Measurements from ENCODE around the gene MSANTD7. TPM values are rescaled to one million over a fixed set of nuclear protein-coding genes. Genes with fewer than 3 reads are reported as not detected.
A peak's percentile ranks its signal among the peaks of the same experiment; 100 is the strongest.

The MSANTD7 gene
- total RNA-seq, 1 experiment from 2014 or later: 17.4 TPM

DNA sequence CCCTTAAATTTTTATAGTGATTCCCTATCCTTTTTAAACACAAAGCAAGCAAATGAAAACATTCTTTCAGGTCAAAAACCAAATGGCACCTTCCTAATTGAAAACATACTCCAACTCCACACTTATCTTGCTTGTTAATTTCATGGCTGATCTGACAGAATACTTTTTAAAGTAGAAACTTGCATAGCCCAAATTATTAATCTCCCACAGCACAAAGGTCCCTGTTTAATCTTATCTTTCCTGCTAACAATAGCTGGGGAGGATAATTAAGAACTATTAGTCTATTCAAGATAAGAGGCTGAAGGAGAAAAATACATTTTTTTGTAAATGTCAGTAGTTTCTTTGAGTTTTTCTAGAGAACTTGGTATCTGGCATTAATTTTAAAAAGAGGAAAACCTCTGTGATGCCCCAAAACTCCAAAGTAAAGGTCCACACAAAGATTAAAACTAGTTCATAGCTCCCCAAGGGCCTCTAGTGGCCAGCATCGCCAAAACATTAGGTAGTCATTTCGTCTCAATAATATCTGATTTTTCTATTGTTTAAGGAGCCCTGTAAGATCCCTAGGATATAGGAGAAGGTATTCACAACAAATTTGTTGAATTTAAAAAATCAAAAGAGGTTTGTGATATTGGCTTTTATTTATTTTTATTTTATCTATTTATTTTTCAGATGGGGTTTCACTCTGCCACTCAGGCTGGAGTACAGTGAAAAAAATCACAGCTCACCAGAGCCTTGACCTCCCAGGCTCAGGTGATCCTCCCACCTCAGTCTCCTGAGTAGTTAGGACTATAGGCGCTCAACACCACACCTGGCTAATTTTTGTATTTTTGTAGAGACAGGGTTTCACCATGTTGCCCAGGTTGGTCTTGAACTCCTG lies 15.0 kb upstream of the MSANTD7 start:
- H3K27me3 ChIP-seq (ENCODE audit: control insufficient read depth, insufficient read depth, low read length): no peaks in the 10 kb centered on the region
- no peaks in the 10 kb centered on the region for H3K36me3 ChIP-seq (replicated peaks; ENCODE audit: control insufficient read depth, insufficient read depth, low read length)
- peak; percentile 50 for DNase-seq
- H3K4me3 ChIP-seq (ENCODE audit: insufficient read depth, low read depth, low read length): no peak overlapping the region

DNA sequence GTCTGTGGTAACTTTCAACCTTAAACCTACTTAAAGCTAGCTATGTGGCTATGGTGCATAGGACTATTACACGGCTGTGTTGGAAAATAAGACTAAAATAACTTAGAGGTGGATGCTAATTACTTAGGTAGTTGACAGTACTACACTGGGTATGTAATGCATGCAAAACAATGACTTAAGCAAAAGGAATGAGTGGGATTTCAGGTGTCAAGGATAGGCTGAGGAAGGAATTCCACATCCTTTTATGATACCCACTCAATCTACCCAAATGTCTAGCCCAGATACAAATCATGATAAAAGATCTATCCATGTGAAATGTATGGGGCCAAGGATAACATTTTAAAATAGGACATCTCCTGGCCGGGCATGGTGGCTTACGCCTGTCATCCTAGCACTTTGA lies 14.1 kb upstream of the MSANTD7 start:
- Histone ChIP-seq H3K36me3 (replicated peaks; ENCODE audit: control insufficient read depth, insufficient read depth, low read length) (no peaks in the 10 kb centered on the region), H3K27me3 (ENCODE audit: control insufficient read depth, insufficient read depth, low read length) (no peaks in the 10 kb centered on the region), H3K4me3 (ENCODE audit: insufficient read depth, low read depth, low read length) (no peak overlapping the region)
- no peak for DNase-seq

DNA sequence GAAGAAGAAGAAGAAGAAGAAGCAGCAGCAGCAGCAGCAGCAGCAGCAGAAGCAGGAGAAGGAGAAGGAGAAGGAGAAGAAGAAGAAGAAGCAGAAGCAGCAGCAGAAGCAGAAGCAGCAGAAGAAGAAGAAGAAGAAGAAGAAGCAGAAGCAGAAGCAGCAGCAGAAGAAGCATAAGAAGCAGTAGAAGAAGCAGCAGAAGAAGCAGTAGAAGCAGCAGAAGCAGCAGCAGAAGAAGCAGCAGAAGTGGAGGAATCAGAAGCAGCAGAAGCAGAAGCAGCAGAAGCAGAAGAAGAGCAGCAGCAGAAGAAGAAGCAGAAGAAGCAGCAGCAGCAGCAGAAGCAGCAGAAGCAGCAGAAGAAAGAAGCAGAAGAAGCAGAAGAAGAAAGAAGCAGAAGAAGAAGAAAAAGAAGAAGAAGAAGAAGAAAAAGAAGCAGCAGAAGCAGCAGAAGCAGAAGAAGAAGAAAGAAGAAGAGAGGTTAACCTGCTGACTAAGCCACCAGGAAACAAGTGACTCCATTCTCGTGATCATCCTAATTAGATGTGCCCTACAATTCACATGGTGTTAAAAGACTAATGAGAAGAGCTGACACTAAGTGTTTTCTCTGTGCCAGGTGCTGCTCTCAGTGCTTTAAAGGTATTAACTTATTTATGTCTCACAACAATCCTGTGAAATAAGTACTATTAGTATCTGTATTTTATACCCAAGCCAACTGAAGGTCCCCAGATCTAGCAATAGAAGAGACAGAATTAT lies 11.9 kb upstream of the MSANTD7 start:
- no peaks in the 10 kb centered on the region for H3K27me3 ChIP-seq (ENCODE audit: control insufficient read depth, insufficient read depth, low read length)
- no peak for DNase-seq
- H3K36me3 ChIP-seq (replicated peaks; ENCODE audit: control insufficient read depth, insufficient read depth, low read length): no peaks in the 10 kb centered on the region
- H3K4me3 ChIP-seq (ENCODE audit: insufficient read depth, low read depth, low read length): no peak overlapping the region

DNA sequence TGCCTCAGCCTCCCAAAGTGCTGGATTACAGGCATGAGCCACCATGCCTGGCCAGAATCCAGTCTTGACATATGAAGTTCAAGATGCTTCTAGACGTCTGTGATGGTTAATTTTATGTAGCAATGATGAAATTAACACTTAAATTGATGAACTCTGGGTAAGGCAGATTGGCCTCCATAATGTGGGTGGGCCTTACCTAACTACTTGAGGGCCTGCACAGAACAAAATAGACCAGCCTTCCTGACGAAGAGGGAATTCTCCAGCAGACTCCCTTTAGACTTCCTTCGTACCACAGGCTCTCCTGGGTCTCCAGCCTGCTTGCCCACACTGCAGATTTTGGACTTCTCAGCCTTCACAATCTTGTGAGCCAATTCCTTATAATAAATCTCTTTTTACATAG lies 5.0 kb upstream of the MSANTD7 start:
- H3K36me3 ChIP-seq (replicated peaks; ENCODE audit: control insufficient read depth, insufficient read depth, low read length): no peaks in the 10 kb centered on the region
- no peak for DNase-seq
- no peak overlapping the region for H3K4me3 ChIP-seq (ENCODE audit: insufficient read depth, low read depth, low read length)

DNA sequence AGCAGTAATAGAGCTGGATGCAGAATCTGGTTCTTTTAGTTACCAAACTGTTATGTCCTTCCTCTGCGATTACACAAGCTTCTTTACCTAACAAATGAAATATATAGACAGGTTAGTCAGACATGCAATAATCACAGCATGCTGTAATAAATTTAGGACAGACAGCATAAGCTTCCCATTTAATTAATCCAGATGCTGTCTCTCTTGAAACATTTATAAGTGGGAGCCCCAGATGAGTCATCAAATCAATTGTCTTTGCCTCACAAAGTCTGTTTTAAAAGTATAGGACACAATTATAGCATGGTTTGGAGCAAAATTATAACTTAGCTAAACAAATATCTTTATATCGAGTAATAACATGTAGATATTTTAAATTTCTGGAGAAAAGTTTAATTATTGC lies 1.9 kb upstream of the MSANTD7 start:
- DNase-seq: no peak
- peaks cover 2% of the 10 kb centered on the region for H3K36me3 ChIP-seq (replicated peaks; ENCODE audit: control insufficient read depth, insufficient read depth, low read length)
- no peaks in the 10 kb centered on the region for H3K27me3 ChIP-seq (ENCODE audit: control insufficient read depth, insufficient read depth, low read length)
- H3K4me3 ChIP-seq (ENCODE audit: insufficient read depth, low read depth, low read length): no peak overlapping the region

More for the DNA sequence above, 5.0 kb upstream of the MSANTD7 start:
- no peaks in the 10 kb centered on the region for H3K27me3 ChIP-seq (ENCODE audit: control insufficient read depth, insufficient read depth, low read length)

DNA sequence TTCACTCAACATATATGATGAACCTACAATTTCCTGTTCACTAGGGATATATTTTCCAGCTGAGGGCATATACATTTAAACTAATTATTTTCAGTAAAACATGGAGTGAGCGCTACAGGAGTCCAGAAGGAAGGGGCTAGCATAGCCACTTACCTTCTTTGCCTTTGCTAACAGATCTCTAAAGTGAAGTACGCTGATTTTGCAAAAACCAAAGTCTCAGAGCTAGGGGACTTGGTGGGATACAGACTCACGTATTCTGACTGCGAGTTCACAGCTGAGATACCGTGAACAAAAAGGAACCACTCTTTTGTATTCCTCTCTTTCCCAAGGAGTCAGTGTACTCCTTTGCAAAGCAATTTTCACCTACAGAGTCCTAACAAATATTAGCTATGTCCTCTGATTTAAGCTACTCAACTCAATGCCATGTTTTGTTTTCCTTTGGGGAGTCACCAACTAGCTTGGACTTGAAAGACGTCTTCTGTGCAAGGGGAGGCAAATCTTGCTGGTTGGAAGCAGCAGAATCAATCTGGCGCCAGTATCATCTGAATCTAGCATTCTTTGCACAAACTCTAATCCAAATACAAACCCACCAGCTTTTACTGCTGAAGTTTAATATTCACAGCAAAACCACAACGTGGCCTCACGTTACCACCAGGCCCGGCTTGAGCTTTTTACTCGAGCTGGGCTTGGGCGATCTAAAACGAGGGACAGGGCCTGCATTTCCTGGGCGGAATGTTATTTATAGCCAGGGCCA lies 926 bp upstream of the MSANTD7 start:
- DNase-seq: no peak
- Histone ChIP-seq H3K27me3 (ENCODE audit: control insufficient read depth, insufficient read depth, low read length) (no peaks in the 10 kb centered on the region), H3K4me3 (ENCODE audit: insufficient read depth, low read depth, low read length) (peak overlapping the region; percentile 98), H3K36me3 (replicated peaks; ENCODE audit: control insufficient read depth, insufficient read depth, low read length) (peaks cover 12% of the 10 kb centered on the region)

DNA sequence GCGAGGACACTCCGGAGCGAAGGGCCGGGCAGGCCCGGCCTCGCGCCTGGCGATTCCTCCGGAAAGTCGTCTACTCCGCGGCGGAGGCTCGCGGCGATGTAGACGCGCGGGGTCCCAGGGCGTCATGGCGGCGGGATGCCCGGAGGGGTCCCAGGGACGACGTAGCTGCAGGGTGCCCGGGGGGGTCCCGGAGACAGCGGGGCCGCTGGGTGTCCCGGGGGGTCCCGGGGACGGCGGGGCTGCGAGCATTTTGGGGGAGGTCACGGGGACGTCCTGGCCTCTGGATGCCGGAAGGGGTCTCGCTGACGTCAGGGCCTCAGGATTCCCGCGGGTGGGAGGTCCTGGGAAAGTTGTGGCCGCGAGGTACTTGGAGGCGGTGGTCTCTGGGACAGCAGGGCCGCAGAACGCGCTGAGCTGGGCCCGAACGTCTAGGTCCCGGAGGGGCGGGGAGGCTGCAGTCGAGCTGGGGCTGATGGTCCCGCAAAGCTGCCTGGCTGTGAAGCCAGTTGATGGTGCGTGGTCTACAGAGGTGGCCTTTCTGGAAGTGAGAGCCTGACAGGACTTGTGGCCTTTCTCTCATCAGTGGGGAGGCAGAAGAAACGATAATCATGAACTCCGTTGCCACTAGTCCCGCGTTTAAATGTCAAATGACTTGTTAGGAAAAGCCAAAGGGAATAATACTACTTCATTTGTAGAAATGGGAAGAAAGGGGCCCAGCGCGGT lies 637 bp downstream of the MSANTD7 start:
- Histone ChIP-seq H3K27me3 (ENCODE audit: control insufficient read depth, insufficient read depth, low read length) (no peaks in the 10 kb centered on the region), H3K36me3 (replicated peaks; ENCODE audit: control insufficient read depth, insufficient read depth, low read length) (peaks cover 21% of the 10 kb centered on the region), H3K4me3 (ENCODE audit: insufficient read depth, low read depth, low read length) (peak overlapping the region; percentile 98)
- DNase-seq: peak; percentile 84

DNA sequence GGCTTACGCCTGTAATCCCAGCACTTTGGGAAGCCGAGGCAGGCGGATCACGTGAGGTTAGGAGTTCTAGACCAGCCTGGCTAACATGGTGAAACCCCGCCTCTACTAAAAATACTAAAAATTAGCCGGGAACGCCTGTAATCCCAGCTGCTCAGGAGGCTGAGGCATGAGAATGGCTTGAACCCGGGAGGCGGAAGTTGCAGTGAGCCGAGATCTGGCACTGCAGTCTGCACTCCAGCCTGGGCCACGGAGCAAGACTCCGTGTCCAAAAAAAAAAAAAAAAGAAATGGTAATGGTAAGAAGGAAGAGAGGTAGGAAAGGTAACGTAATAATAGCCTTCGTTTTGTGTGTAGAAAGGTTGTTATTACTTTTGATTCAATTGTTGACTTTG lies 1.2 kb downstream of the MSANTD7 start:
- Histone ChIP-seq H3K27me3 (ENCODE audit: control insufficient read depth, insufficient read depth, low read length) (no peaks in the 10 kb centered on the region), H3K4me3 (ENCODE audit: insufficient read depth, low read depth, low read length) (peak overlapping the region; percentile 98)
- DNase-seq: no peak

DNA sequence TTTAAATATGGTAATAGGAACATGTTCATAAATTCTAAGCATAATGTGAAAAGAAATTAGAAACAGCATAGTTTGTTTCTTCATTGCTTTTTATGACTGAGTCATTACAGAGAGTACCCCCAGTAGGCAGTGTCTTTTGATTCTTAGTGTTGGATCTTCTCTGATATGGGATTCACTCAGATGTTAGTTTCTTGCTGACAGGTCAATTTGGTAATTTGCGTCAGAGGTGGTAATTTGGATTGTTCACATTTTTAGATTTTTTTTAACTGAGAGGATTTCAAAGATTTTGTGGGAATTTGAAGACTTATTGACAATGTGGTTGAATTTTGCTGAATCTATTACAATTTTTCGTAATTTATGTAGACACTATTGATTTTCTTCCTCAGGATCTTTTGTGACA lies 2.1 kb downstream of the MSANTD7 start:
- no peak for DNase-seq
- H3K27me3 ChIP-seq (ENCODE audit: control insufficient read depth, insufficient read depth, low read length): no peaks in the 10 kb centered on the region
- H3K4me3 ChIP-seq (ENCODE audit: insufficient read depth, low read depth, low read length): no peak overlapping the region
- peaks cover 22% of the 10 kb centered on the region for H3K36me3 ChIP-seq (replicated peaks; ENCODE audit: control insufficient read depth, insufficient read depth, low read length)

More for the DNA sequence above, 1.2 kb downstream of the MSANTD7 start:
- peaks cover 22% of the 10 kb centered on the region for H3K36me3 ChIP-seq (replicated peaks; ENCODE audit: control insufficient read depth, insufficient read depth, low read length)

DNA sequence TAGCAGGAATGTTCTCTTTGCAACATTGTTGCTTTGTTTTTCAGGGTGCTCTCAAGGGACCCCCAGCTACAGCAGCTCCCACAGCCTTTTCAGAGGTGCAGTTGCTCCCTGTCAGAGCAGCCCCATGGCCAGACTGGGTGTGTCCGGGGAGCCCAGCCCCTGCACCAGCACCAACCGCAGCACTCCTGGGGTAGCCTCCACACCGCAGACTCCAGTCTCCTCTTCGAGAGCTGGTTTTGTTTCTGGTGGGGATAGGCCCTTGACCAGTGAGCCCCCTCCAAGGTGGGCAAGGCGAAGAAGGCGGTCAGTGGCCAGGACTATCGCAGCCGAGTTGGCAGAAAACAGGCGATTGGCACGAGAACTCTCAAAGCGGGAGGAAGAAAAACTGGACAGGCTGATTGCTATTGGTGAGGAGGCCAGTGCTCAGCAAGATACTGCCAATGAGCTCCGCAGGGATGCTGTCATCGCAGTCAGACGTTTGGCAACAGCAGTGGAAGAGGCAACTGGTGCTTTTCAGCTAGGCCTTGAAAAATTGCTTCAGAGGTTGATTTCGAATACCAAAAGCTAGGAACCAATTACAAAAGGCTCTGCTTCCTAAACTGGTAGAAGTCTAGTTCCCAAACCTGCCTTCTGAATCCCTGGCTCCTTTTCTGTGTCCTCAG lies 5.4 kb downstream of the MSANTD7 start:
- Histone ChIP-seq H3K36me3 (replicated peaks; ENCODE audit: control insufficient read depth, insufficient read depth, low read length) (peaks cover 22% of the 10 kb centered on the region), H3K27me3 (ENCODE audit: control insufficient read depth, insufficient read depth, low read length) (no peaks in the 10 kb centered on the region), H3K4me3 (ENCODE audit: insufficient read depth, low read depth, low read length) (no peak overlapping the region)
- no peak for DNase-seq

DNA sequence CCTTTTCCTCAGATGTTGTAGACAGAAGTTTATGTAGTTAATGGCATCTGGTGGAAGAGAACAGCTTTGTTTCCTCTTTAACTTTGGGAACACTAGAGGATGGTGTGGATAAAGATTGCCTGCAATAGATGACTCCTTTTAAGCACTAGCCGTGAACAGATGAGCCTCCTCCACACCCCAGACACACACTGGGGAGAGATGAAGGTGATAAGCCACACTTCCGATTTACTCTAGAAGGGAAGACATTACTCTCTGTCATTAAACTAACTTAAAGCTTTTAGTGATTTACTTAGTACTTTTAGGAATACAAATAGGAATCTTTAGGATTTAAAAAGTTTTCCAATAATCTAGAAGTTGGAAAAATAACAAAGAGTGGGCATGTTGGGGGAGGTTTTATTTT lies 6.8 kb downstream of the MSANTD7 start:
- no peak for DNase-seq
- H3K27me3 ChIP-seq (ENCODE audit: control insufficient read depth, insufficient read depth, low read length): no peaks in the 10 kb centered on the region
- no peak overlapping the region for H3K4me3 ChIP-seq (ENCODE audit: insufficient read depth, low read depth, low read length)
- H3K36me3 ChIP-seq (replicated peaks; ENCODE audit: control insufficient read depth, insufficient read depth, low read length): peaks cover 22% of the 10 kb centered on the region

DNA sequence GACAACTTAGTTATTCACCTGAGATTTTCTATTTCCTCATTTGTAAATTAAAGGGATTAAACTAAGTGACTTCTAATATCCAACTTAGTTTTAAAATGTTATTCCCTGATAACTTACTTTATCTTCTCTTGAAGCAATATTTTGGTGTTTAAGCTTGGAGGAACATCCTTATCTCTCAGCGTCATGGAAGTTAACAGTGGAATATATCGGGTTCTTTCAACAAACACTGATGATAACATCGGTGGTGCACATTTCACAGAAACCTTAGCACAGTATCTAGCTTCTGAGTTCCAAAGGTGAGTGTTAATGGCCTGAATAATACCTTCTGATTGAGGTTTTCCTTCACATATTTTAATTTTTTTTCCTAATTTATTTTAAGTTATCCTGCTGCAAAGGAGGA lies 14.1 kb downstream of the MSANTD7 start:
- Histone ChIP-seq H3K27me3 (ENCODE audit: control insufficient read depth, insufficient read depth, low read length) (no peaks in the 10 kb centered on the region), H3K36me3 (replicated peaks; ENCODE audit: control insufficient read depth, insufficient read depth, low read length) (no peaks in the 10 kb centered on the region; the same call in 1 of the 2 replicates), H3K4me3 (ENCODE audit: insufficient read depth, low read depth, low read length) (no peak overlapping the region)
- no peak for DNase-seq

DNA sequence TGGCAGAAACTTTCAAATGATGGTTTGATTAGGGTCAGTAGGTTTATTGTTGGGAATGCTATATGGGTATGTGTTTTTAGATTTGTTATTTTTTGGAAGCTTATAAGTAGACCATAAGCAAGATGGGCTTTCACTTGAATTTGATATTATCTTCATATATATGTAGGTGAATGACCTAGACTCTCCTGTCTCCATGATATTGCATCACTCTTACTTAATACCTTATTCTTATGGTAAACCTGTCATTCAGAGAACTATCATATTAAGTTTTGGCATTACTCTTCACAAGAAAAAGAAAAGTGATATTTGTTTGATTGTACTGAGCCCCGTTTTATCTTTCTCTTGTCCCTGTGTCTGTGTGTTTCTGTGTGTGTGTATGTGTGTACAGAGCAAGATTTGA lies 17.3 kb downstream of the MSANTD7 start:
- no peak for DNase-seq
- Histone ChIP-seq H3K4me3 (ENCODE audit: insufficient read depth, low read depth, low read length) (no peak overlapping the region), H3K36me3 (replicated peaks; ENCODE audit: control insufficient read depth, insufficient read depth, low read length) (no peaks in the 10 kb centered on the region; the same call in none of the 2 replicates), H3K27me3 (ENCODE audit: control insufficient read depth, insufficient read depth, low read length) (no peaks in the 10 kb centered on the region)

Data from H7 (cell line).